ENCODE results near the gene MTOR.

- TF ChIP-seq, protein P1, sequence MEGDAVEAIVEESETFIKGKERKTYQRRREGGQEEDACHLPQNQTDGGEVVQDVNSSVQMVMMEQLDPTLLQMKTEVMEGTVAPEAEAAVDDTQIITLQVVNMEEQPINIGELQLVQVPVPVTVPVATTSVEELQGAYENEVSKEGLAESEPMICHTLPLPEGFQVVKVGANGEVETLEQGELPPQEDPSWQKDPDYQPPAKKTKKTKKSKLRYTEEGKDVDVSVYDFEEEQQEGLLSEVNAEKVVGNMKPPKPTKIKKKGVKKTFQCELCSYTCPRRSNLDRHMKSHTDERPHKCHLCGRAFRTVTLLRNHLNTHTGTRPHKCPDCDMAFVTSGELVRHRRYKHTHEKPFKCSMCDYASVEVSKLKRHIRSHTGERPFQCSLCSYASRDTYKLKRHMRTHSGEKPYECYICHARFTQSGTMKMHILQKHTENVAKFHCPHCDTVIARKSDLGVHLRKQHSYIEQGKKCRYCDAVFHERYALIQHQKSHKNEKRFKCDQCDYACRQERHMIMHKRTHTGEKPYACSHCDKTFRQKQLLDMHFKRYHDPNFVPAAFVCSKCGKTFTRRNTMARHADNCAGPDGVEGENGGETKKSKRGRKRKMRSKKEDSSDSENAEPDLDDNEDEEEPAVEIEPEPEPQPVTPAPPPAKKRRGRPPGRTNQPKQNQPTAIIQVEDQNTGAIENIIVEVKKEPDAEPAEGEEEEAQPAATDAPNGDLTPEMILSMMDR (IDR thresholded peaks at IDR 0.05) = no peak
- no peak for TF ChIP-seq EZH2 (IDR thresholded peaks at IDR 0.05; ENCODE audit: borderline replicate concordance, insufficient read depth, low read depth, low read length, poor library complexity, severe bottlenecking)
Measured at GRCh38 chr1:11301601-11302000, 39.2 kb upstream of the MTOR start.
